Nephron progenitor cell (in vitro differentiated cells): ENCODE data around the gene PRUNE2.

Source experiments
- DNase-seq: peaks from one replicate; pipeline ENCODE4 v3.0.0; 2021
- H3K27ac Mint-ChIP-seq: 2 replicates; pipeline ENCODE4 v1.8.0; 2021; ENCODE audit warnings: mild to moderate bottlenecking, moderate library complexity, mixed read lengths
- H3K27me3 Mint-ChIP-seq: 2 replicates; pipeline ENCODE4 v1.8.0; 2021; ENCODE audit warnings: mild to moderate bottlenecking, low read depth, mixed read lengths; ENCODE audit not compliant: poor library complexity
- H3K36me3 Mint-ChIP-seq: 2 replicates; pipeline ENCODE4 v1.8.0; 2021; ENCODE audit warnings: low read depth, mixed read lengths
- H3K4me1 Mint-ChIP-seq: 2 replicates; pipeline ENCODE4 v1.8.0; 2021; ENCODE audit warnings: mixed read lengths
- H3K4me3 Mint-ChIP-seq: 2 replicates; pipeline ENCODE4 v1.8.0; 2021; ENCODE audit warnings: mild to moderate bottlenecking, moderate library complexity, mixed read lengths
- H3K9me3 Mint-ChIP-seq: 2 replicates; pipeline ENCODE4 v1.8.0; 2021; ENCODE audit warnings: mild to moderate bottlenecking, moderate library complexity, mixed read lengths
- CTCF ChIP-seq: fragments of 200-600 bp; sonication (generic); IDR thresholded peaks from 2 replicates; pipeline ENCODE4 v1.5.0; 2021; ENCODE audit warnings: antibody characterized with exemption

The PRUNE2 gene

DNA sequence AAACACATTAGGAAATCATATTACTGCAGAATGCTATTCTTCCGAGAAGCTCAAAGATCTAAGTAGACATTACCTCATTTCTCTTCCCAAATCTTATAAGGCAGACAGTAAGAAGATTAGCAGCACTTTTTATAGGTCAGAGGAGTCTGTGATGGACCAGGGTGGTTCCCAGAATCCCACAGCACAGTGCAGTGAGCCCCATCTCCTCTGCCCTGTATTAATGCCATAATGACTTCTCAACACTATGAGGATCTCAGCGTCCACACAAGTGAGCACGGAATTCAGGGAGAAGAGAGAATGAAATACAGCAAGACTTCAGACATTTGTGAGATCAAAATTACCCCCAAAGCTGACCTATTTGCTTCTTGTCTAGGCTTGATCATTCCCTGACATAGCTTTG is 49.9 kb downstream of the PRUNE2 start:
- H3K9me3 Mint-ChIP-seq = no peaks in the 10 kb centered on the region
- no peaks in the 10 kb centered on the region for H3K36me3 Mint-ChIP-seq

DNA sequence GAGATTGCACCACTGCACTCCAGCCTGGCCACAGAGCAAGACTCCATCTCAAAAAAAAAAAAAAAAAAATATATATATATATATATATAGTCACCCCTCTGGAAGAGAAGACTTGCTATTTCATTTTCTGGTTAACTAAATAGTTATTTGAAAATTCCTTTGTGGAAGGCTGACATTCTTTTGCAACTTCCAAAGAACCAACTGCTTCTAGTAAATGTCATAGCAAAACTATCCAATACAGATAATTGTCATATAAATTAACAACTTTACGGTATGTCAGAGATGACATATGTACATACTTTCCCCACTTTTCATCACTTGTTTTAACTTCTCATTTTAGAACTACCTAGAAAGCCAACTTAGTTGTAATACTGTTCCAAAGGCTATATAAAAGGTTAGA is 50.9 kb downstream of the PRUNE2 start:
- no peaks in the 10 kb centered on the region for H3K36me3 Mint-ChIP-seq
- H3K4me3 Mint-ChIP-seq = no peak overlapping the region
- peaks cover 6% of the 10 kb centered on the region for H3K27me3 Mint-ChIP-seq
- H3K9me3 Mint-ChIP-seq = no peaks in the 10 kb centered on the region
- no peaks in the 10 kb centered on the region for H3K4me1 Mint-ChIP-seq
- no peak for DNase-seq
- no peak overlapping the region for H3K27ac Mint-ChIP-seq
- no peak for TF ChIP-seq CTCF

More for the DNA sequence above, 49.9 kb downstream of the PRUNE2 start:
- Mint-ChIP-seq H3K27ac (no peak overlapping the region), H3K4me3 (no peak overlapping the region), H3K4me1 (no peaks in the 10 kb centered on the region), H3K27me3 (peaks cover 9% of the 10 kb centered on the region)
- TF ChIP-seq CTCF = no peak
- DNase-seq = no peak

GRCh38 chr9:76852026-76852425 is 53.9 kb downstream of the PRUNE2 start:
- H3K4me3 Mint-ChIP-seq = no peak overlapping the region

GRCh38 chr9:76846297-76846696 is 59.6 kb downstream of the PRUNE2 start:
- no peak for DNase-seq
- peaks cover 8% of the 10 kb centered on the region for H3K4me1 Mint-ChIP-seq
- H3K4me3 Mint-ChIP-seq = no peak overlapping the region
- peak overlapping the region; percentile 34 for H3K27ac Mint-ChIP-seq
- H3K9me3 Mint-ChIP-seq = peaks cover 4% of the 10 kb centered on the region
- no peaks in the 10 kb centered on the region for H3K36me3 Mint-ChIP-seq
- H3K27me3 Mint-ChIP-seq = no peaks in the 10 kb centered on the region
- TF ChIP-seq CTCF = no peak

More at GRCh38 chr9:76852026-76852425, 53.9 kb downstream of the PRUNE2 start:
- DNase-seq = no peak
- Mint-ChIP-seq H3K36me3 (no peaks in the 10 kb centered on the region), H3K9me3 (no peaks in the 10 kb centered on the region), H3K4me1 (no peaks in the 10 kb centered on the region), H3K27ac (no peak overlapping the region), H3K27me3 (peaks cover 6% of the 10 kb centered on the region)
- no peak for TF ChIP-seq CTCF

DNA sequence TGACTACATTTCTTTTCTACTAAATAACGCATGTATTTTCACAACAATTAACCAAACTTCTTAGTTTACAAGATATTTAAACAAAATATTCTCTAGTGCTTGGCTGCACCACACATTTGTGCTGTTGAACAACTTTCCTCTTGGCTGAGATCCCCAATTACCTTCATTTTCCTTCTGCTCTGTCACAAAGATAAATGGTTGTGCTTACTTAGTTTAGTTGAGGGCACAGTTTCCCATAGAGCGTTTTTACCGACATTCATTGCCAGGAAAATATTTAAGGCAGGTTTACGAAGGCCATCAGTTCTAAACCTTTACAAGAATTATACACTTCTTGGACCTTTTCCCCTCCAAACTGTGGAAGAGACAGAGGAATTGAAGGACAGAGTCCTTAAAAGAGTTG is 60.7 kb downstream of the PRUNE2 start:
- Mint-ChIP-seq H3K36me3 (no peaks in the 10 kb centered on the region), H3K4me1 (peaks cover 8% of the 10 kb centered on the region), H3K27me3 (no peaks in the 10 kb centered on the region), H3K27ac (no peak overlapping the region), H3K9me3 (peaks cover 4% of the 10 kb centered on the region), H3K4me3 (no peak overlapping the region)
- DNase-seq = no peak
- no peak for TF ChIP-seq CTCF

DNA sequence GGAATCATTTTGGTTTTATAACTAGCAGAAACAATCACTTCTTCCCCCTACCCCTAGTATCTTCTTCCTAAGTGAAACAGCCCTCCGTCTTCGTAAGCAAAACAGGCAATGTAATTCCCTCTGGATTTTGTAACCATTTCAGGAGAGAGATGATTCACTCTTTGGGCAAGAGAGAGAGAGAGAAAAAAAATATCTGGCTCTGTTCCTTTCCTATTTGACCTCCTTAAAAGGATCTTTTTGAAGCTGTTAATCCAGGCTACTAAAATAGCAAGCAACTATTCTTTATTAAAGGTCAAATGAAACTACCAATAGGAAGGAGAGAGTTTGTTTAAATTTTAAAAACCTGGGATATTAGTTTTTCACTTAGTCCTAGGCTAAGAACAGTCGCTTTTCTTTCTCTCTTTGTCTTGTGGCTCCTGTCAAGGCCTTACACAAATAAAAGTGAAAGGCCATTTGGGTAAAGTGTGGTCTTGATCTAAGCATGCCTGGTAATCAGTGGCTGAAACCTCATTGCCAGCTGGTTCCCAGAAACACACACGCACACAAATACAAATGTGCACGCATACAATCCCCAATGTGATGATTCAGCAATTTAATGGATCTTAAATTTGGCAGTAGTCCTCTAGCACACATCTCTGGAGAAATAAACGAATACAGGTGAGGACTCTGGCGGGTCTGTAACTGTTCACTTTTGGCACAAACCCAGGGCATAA is 70.2 kb downstream of the PRUNE2 start:
- Mint-ChIP-seq H3K36me3 (peaks cover 4% of the 10 kb centered on the region), H3K4me3 (no peak overlapping the region), H3K27ac (peak overlapping the region; percentile 76), H3K4me1 (peaks cover 18% of the 10 kb centered on the region), H3K9me3 (peaks cover 5% of the 10 kb centered on the region), H3K27me3 (peaks cover 3% of the 10 kb centered on the region)
- no peak for DNase-seq
- no peak for TF ChIP-seq CTCF
